H9 (cell line): Measurements from ENCODE around the gene ATP1B2. TPM values are rescaled to one million over a fixed set of nuclear protein-coding genes. Genes with fewer than 3 reads are reported as not detected.

Experiments used
- DNase-seq: peaks from one replicate; pipeline ENCODE4 v3.0.0-alpha.2; 2017
- H2AFZ ChIP-seq: one replicate; pipeline ENCODE4 v1.6.1; 2013; ENCODE audit warnings: mild to moderate bottlenecking, low read length, control low read depth, moderate library complexity
- H2AK5ac ChIP-seq: 2 replicates; pipeline ENCODE4 v1.6.1; 2013; ENCODE audit warnings: low read length, control low read depth, mixed read lengths; ENCODE audit not compliant: insufficient read length
- H2BK120ac ChIP-seq: one replicate; pipeline ENCODE4 v1.6.1; 2013; ENCODE audit warnings: low read depth, mild to moderate bottlenecking, low read length, control low read depth, inconsistent platforms; ENCODE audit not compliant: poor library complexity, severe bottlenecking
- H2BK12ac ChIP-seq: 2 replicates; pipeline ENCODE4 v1.6.1; 2013; ENCODE audit warnings: low read length, control low read depth, mixed read lengths, low read depth; ENCODE audit not compliant: insufficient read length
- H2BK15ac ChIP-seq: 2 replicates; pipeline ENCODE4 v1.6.1; 2013; ENCODE audit warnings: low read depth, low read length, control low read depth
- H2BK20ac ChIP-seq: one replicate; pipeline ENCODE4 v1.6.1; 2013; ENCODE audit warnings: low read depth, mild to moderate bottlenecking, low read length, control low read depth, inconsistent platforms; ENCODE audit not compliant: poor library complexity, severe bottlenecking
- H2BK5ac ChIP-seq: 2 replicates; pipeline ENCODE4 v1.6.1; 2013; ENCODE audit warnings: low read length, control low read depth, mixed read lengths; ENCODE audit not compliant: insufficient read length
- H3K14ac ChIP-seq: 2 replicates; pipeline ENCODE4 v1.6.1; 2013; ENCODE audit warnings: low read length, control low read depth; ENCODE audit not compliant: insufficient read depth
- H3K18ac ChIP-seq: 2 replicates; pipeline ENCODE4 v1.6.1; 2013; ENCODE audit warnings: low read depth, mild to moderate bottlenecking, mixed read lengths, low read length, control low read depth; ENCODE audit not compliant: insufficient read length
- H3K23ac ChIP-seq: 2 replicates; pipeline ENCODE4 v1.6.1; 2013; ENCODE audit warnings: low read length, control low read depth, mixed read lengths, low read depth; ENCODE audit not compliant: insufficient read length
- H3K23me2 ChIP-seq: 2 replicates; pipeline ENCODE4 v1.6.1; 2013; ENCODE audit warnings: low read depth, mild to moderate bottlenecking, mixed read lengths, low read length, control low read depth; ENCODE audit not compliant: insufficient read length, poor library complexity, severe bottlenecking
- H3K27ac ChIP-seq: 2 replicates; pipeline ENCODE4 v1.5.1; 2013; ENCODE audit warnings: low read length, control low read depth, mixed read lengths, low read depth; ENCODE audit not compliant: insufficient read length
- H3K27me3 ChIP-seq: 2 replicates; pipeline ENCODE4 v1.6.1; 2013; ENCODE audit warnings: low read length, control low read depth, inconsistent platforms; ENCODE audit not compliant: insufficient read depth
- H3K4ac ChIP-seq: 2 replicates; pipeline ENCODE4 v1.6.1; 2013; ENCODE audit warnings: low read depth, mild to moderate bottlenecking, control low read depth, inconsistent platforms, low read length, moderate library complexity
- H3K4me1 ChIP-seq: 2 replicates; pipeline ENCODE4 v1.6.1; 2013; ENCODE audit warnings: low read length, control low read depth, inconsistent platforms; ENCODE audit not compliant: insufficient read depth
- H3K4me2 ChIP-seq: 2 replicates; pipeline ENCODE4 v1.6.1; 2013; ENCODE audit warnings: low read length, control low read depth, mixed read lengths; ENCODE audit not compliant: insufficient read length, insufficient read depth
- H3K56ac ChIP-seq: 2 replicates; pipeline ENCODE4 v1.6.1; 2013; ENCODE audit warnings: low read depth, mild to moderate bottlenecking, mixed read lengths, low read length, control low read depth; ENCODE audit not compliant: insufficient read length
- H3K79me1 ChIP-seq: 2 replicates; pipeline ENCODE4 v1.6.1; 2013; ENCODE audit warnings: low read depth, mild to moderate bottlenecking, moderate library complexity, low read length, control low read depth, inconsistent platforms; ENCODE audit not compliant: insufficient read depth, poor library complexity, severe bottlenecking
- H3K79me2 ChIP-seq: 2 replicates; pipeline ENCODE4 v1.6.1; 2013; ENCODE audit warnings: low read length, control low read depth, inconsistent platforms; ENCODE audit not compliant: insufficient read depth
- H3K9ac ChIP-seq: 2 replicates; pipeline ENCODE4 v1.6.1; 2013; ENCODE audit warnings: low read length, control low read depth, mixed read lengths; ENCODE audit not compliant: insufficient read length; ENCODE audit errors: extremely low read depth
- H3K9me3 ChIP-seq: one replicate; pipeline ENCODE4 v1.6.1; 2013; ENCODE audit warnings: low read depth, low read length, inconsistent platforms; ENCODE audit not compliant: control insufficient read depth
- H3T11ph ChIP-seq: one replicate; pipeline ENCODE4 v1.6.1; 2013; ENCODE audit warnings: mild to moderate bottlenecking, low read length, control low read depth, inconsistent platforms
- H4K20me1 ChIP-seq: one replicate; pipeline ENCODE4 v1.6.1; 2013; ENCODE audit not compliant: control insufficient read depth, insufficient read length, insufficient read depth
- H4K5ac ChIP-seq: 2 replicates; pipeline ENCODE4 v1.6.1; 2013; ENCODE audit warnings: low read depth, mild to moderate bottlenecking, mixed read lengths, low read length, control low read depth; ENCODE audit not compliant: insufficient read length
- H4K8ac ChIP-seq: replicated peaks from 2 replicates; pipeline ENCODE4 v1.6.1; 2013; ENCODE audit warnings: low read length, control low read depth, mixed read lengths, low read depth; ENCODE audit not compliant: insufficient read length
- H4K91ac ChIP-seq: 2 replicates; pipeline ENCODE4 v1.6.1; 2013; ENCODE audit warnings: low read depth, mild to moderate bottlenecking, moderate library complexity, mixed read lengths, low read length, control low read depth; ENCODE audit not compliant: insufficient read length
- H3K27ac Mint-ChIP-seq, 3 experiments: 2 replicates in 2 of 3; 3 replicates in 1 of 3; pipeline ENCODE4 v1.8.0; 2020 to 2021; ENCODE audit warnings: mixed read lengths in 3 of 3, mild to moderate bottlenecking in 1 of 3, moderate library complexity in 1 of 3
- H3K27me3 Mint-ChIP-seq: 2 replicates; pipeline ENCODE4 v1.8.0; 2021; ENCODE audit warnings: low read depth, mild to moderate bottlenecking, moderate library complexity, mixed read lengths
- H3K36me3 Mint-ChIP-seq, 3 experiments: 2 replicates in 2 of 3; 3 replicates in 1 of 3; pipeline ENCODE4 v1.8.0; 2020 to 2021; ENCODE audit warnings: low read depth in 3 of 3, mixed read lengths in 3 of 3; ENCODE audit not compliant: insufficient read depth in 1 of 3
- H3K4me1 Mint-ChIP-seq, 2 experiments: 2 replicates each; pipeline ENCODE4 v1.8.0; 2020; ENCODE audit warnings: mixed read lengths in 2 of 2
- H3K4me3 Mint-ChIP-seq, 2 experiments: 2 replicates in 1 of 2; 3 replicates in 1 of 2; pipeline ENCODE4 v1.8.0; 2020 to 2021; ENCODE audit warnings: mild to moderate bottlenecking in 2 of 2, mixed read lengths in 2 of 2, moderate library complexity in 1 of 2
- H3K9me3 Mint-ChIP-seq, 2 experiments: 2 replicates in 1 of 2; 3 replicates in 1 of 2; pipeline ENCODE4 v1.8.0; 2020; ENCODE audit warnings: mild to moderate bottlenecking in 2 of 2, mixed read lengths in 2 of 2, moderate library complexity in 1 of 2
- WGBS: extraction: QIAGEN DNeasy Blood & Tissue Kit; methylation state at CpG from one replicate; pipeline ENCODE4 v1.1.7; 2013; ENCODE audit warnings: missing lambda C conversion rate, low lambda C conversion rate, mixed read lengths; ENCODE audit not compliant: insufficient read length; ENCODE audit errors: extremely low coverage; 5-methylcytosine and 5-hydroxymethylcytosine counted together
- total RNA-seq: library from RNA; stranded (reverse); gene quantifications from 2 replicates; pipeline ENCODE4 v1.2.1, GENCODE V29; 2021
- TF ChIP-seq, protein P1 (sequence below): fragments of 200-600 bp; sonication (generic); conservative IDR thresholded peaks from 3 replicates; pipeline ENCODE4 v1.8.0; 2021; ENCODE audit warnings: antibody characterized with exemption, mild to moderate bottlenecking

Gene ATP1B2
- total RNA-seq, 1 experiment from 2014 or later, result 16.2 TPM

- WGBS, result no CpG with 5 or more reads among the region's 10 CpGs
- peak overlapping the region; percentile 73 for H3K4me2 ChIP-seq
- no peak overlapping the region for H3K23ac ChIP-seq
- H3K14ac ChIP-seq, result no peak overlapping the region
- H3K9me3 Mint-ChIP-seq, result no peaks in the 10 kb centered on the region; a peak in 1 of 5 replicates
- no peak overlapping the region for H2AK5ac ChIP-seq
- H3K4me3 Mint-ChIP-seq, result peak overlapping the region; percentile 43 to 75
- H3K79me1 ChIP-seq, result no peaks in the 10 kb centered on the region
- H2BK5ac ChIP-seq, result no peak overlapping the region
- no peak overlapping the region for H4K5ac ChIP-seq
- H2AFZ ChIP-seq, result peak overlapping the region; percentile 72
- TF ChIP-seq, protein P1, sequence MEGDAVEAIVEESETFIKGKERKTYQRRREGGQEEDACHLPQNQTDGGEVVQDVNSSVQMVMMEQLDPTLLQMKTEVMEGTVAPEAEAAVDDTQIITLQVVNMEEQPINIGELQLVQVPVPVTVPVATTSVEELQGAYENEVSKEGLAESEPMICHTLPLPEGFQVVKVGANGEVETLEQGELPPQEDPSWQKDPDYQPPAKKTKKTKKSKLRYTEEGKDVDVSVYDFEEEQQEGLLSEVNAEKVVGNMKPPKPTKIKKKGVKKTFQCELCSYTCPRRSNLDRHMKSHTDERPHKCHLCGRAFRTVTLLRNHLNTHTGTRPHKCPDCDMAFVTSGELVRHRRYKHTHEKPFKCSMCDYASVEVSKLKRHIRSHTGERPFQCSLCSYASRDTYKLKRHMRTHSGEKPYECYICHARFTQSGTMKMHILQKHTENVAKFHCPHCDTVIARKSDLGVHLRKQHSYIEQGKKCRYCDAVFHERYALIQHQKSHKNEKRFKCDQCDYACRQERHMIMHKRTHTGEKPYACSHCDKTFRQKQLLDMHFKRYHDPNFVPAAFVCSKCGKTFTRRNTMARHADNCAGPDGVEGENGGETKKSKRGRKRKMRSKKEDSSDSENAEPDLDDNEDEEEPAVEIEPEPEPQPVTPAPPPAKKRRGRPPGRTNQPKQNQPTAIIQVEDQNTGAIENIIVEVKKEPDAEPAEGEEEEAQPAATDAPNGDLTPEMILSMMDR, result peak; percentile 29; the same call in 1 of the 3 replicates
- H2BK15ac ChIP-seq, result no peak overlapping the region
- H3K36me3 Mint-ChIP-seq, result peaks cover 7 to 33% (median 10%) of the 10 kb centered on the region in 3 experiments; a peak in 6 of 7 replicates
- H3K27ac Mint-ChIP-seq, result peak overlapping the region; percentile 91 to 98 (median 94)
- no peak overlapping the region for H2BK120ac ChIP-seq
- H3K9ac ChIP-seq, result no peak overlapping the region
- H3T11ph ChIP-seq, result no peak overlapping the region
- no peak overlapping the region for H3K56ac ChIP-seq
- H3K18ac ChIP-seq, result peak overlapping the region; percentile 43
- no peak overlapping the region for H3K4ac ChIP-seq
- H3K9me3 ChIP-seq, result no peaks in the 10 kb centered on the region
- H4K20me1 ChIP-seq, result no peaks in the 10 kb centered on the region
- peak overlapping the region; percentile 86 for H3K27ac ChIP-seq
- peaks cover 6% of the 10 kb centered on the region for H3K23me2 ChIP-seq
- no peaks in the 10 kb centered on the region for H3K79me2 ChIP-seq
- no peak overlapping the region for H2BK12ac ChIP-seq
- no peak overlapping the region for H4K91ac ChIP-seq
- H3K27me3 ChIP-seq, result no peaks in the 10 kb centered on the region; the same call in 1 of the 2 replicates
- peak; percentile 98 for DNase-seq
- peaks cover 27% of the 10 kb centered on the region for H3K27me3 Mint-ChIP-seq
- peaks cover 30 to 41% of the 10 kb centered on the region in 2 experiments for H3K4me1 Mint-ChIP-seq
- H3K4me1 ChIP-seq, result peaks cover 8% of the 10 kb centered on the region; the same call in 1 of the 2 replicates
- no peak overlapping the region for H4K8ac ChIP-seq
- H2BK20ac ChIP-seq, result no peak overlapping the region
Measured at GRCh38 chr17:7656958-7657609, 6.4 kb downstream of the ATP1B2 start.
